Fibroblast of gingiva (primary cell): ENCODE results near the gene SLC2A14.
"Not testable (repeated sequence)": the region's sequence is repeated elsewhere in the genome, so short reads cannot be mapped to it uniquely, and the experiment has no call there.

Experiments used
- DNase-seq: peaks from one replicate; pipeline ENCODE4 v3.0.0-alpha.2; 2011; ENCODE audit warnings: low read depth

SLC2A14 gene

GRCh38 chr12:7833201-7833600, 39.5 kb downstream of the SLC2A14 start:
- DNase-seq: not testable (repeated sequence)

GRCh38 chr12:7832059-7832696, 40.5 kb downstream of the SLC2A14 start:
- DNase-seq: peak; percentile 28

- DNase-seq: not testable (repeated sequence)
Observed at GRCh38 chr12:7829737-7830136, 43.0 kb downstream of the SLC2A14 start.

GRCh38 chr12:7825754-7826153, 47.0 kb downstream of the SLC2A14 start:
- DNase-seq: not testable (repeated sequence)

- peak; percentile 43 for DNase-seq
Observed at GRCh38 chr12:7806863-7807487, 65.7 kb downstream of the SLC2A14 start.

GRCh38 chr12:7806319-7806718, 66.4 kb downstream of the SLC2A14 start:
- DNase-seq: not testable (repeated sequence)

- DNase-seq: no peak
Observed at GRCh38 chr12:7801460-7801859, 71.3 kb downstream of the SLC2A14 start.

GRCh38 chr12:7798750-7799308, 73.9 kb downstream of the SLC2A14 start:
- DNase-seq: not testable (repeated sequence)

- DNase-seq: no peak
Observed at GRCh38 chr12:7797698-7798398, 74.9 kb downstream of the SLC2A14 start.

- not testable (repeated sequence) for DNase-seq
Observed at GRCh38 chr12:7797269-7797668, 75.4 kb downstream of the SLC2A14 start.

GRCh38 chr12:7793211-7793610, 79.5 kb downstream of the SLC2A14 start:
- no peak for DNase-seq

- DNase-seq: not testable (repeated sequence)
Observed at GRCh38 chr12:7788884-7789528, 83.7 kb downstream of the SLC2A14 start, which contains the start of gene NANOG. TSS of gene NANOG (plus strand) at chr12:7789402. CDS start at chr12:7789615, 213 bp downstream.

- no peak for DNase-seq
Observed at GRCh38 chr12:7788294-7788660, 84.4 kb downstream of the SLC2A14 start.

GRCh38 chr12:7787574-7788293, 85.0 kb downstream of the SLC2A14 start:
- no peak for DNase-seq

GRCh38 chr12:7784701-7785100, 88.0 kb downstream of the SLC2A14 start:
- no peak for DNase-seq

GRCh38 chr12:7783433-7783832, 89.3 kb downstream of the SLC2A14 start:
- not testable (repeated sequence) for DNase-seq

- no peak for DNase-seq
Observed at GRCh38 chr12:7782055-7782454, 90.7 kb downstream of the SLC2A14 start.

- no peak for DNase-seq
Observed at GRCh38 chr12:7781274-7781673, 91.4 kb downstream of the SLC2A14 start.

- no peak for DNase-seq
Observed at GRCh38 chr12:7769999-7770398, 102.7 kb downstream of the SLC2A14 start.
